Measurements from ENCODE around the gene RNF38.
"Not testable (repeated sequence)": the region's sequence is repeated elsewhere in the genome, so short reads cannot be mapped to it uniquely, and the experiment has no call there.

The RNF38 gene

GRCh38 chr9:36399980-36400331, at the start of gene RNF38:
Gene RNF38 (minus strand): TSS chr9:36400269. CDS start chr9:36400108, 161 bp downstream.
- DNase-seq, result no peak

- DNase-seq, result not testable (repeated sequence)
Observed at GRCh38 chr9:36448555-36448954, 48.5 kb upstream of the RNF38 start.

GRCh38 chr9:36448017-36448416, 47.9 kb upstream of the RNF38 start:
- no peak for DNase-seq

GRCh38 chr9:36446678-36447077, 46.6 kb upstream of the RNF38 start:
- not testable (repeated sequence) for DNase-seq

- DNase-seq, result no peak
Observed at GRCh38 chr9:36445800-36446361, 45.8 kb upstream of the RNF38 start.

GRCh38 chr9:36444203-36444602, 44.1 kb upstream of the RNF38 start:
- no peak for DNase-seq

- DNase-seq, result no peak
Observed at GRCh38 chr9:36443581-36443980, 43.5 kb upstream of the RNF38 start.

- no peak for DNase-seq
Observed at GRCh38 chr9:36442710-36443109, 42.6 kb upstream of the RNF38 start.

GRCh38 chr9:36441966-36442365, 41.9 kb upstream of the RNF38 start:
- DNase-seq, result no peak

GRCh38 chr9:36438536-36439236, 38.6 kb upstream of the RNF38 start:
- no peak for DNase-seq

- no peak for DNase-seq
Observed at GRCh38 chr9:36437790-36438189, 37.7 kb upstream of the RNF38 start.

- DNase-seq, result no peak
Observed at GRCh38 chr9:36436909-36437308, 36.8 kb upstream of the RNF38 start.

- DNase-seq, result no peak
Observed at GRCh38 chr9:36433386-36433785, 33.3 kb upstream of the RNF38 start.

GRCh38 chr9:36431078-36431477, 31.0 kb upstream of the RNF38 start:
- no peak for DNase-seq

GRCh38 chr9:36426945-36427344, 26.9 kb upstream of the RNF38 start:
- DNase-seq, result no peak

GRCh38 chr9:36426348-36426747, 26.3 kb upstream of the RNF38 start:
- DNase-seq, result no peak

- DNase-seq, result no peak
Observed at GRCh38 chr9:36424289-36425055, 24.4 kb upstream of the RNF38 start.

- DNase-seq, result no peak
Observed at GRCh38 chr9:36423206-36423605, 23.1 kb upstream of the RNF38 start.

- no peak for DNase-seq
Observed at GRCh38 chr9:36416890-36417289, 16.8 kb upstream of the RNF38 start.

- DNase-seq, result no peak
Observed at GRCh38 chr9:36415822-36416525, 15.9 kb upstream of the RNF38 start.

GRCh38 chr9:36411410-36411809, 11.3 kb upstream of the RNF38 start:
- not testable (repeated sequence) for DNase-seq

GRCh38 chr9:36409076-36409475, 9.0 kb upstream of the RNF38 start:
- not testable (repeated sequence) for DNase-seq

GRCh38 chr9:36407122-36407723, 7.2 kb upstream of the RNF38 start:
- DNase-seq, result peak; percentile 72

Data from NCI-H146 (cell line).